Vagina (tissue), 2 donors: ENCODE data around the gene PLAAT3.

Source experiments
- CTCF ChIP-seq, 3 experiments: fragments of 450-650 bp in 2 of 3; fragments of 200-600 bp in 1 of 3; sonication (generic) in 1 of 3; IDR thresholded peaks; one replicate each; pipeline ENCODE4 v1.5.1; 2017 to 2019; ENCODE audit warnings: antibody characterized with exemption in 3 of 3, mild to moderate bottlenecking in 2 of 3, moderate library complexity in 2 of 3
- POLR2A ChIP-seq, 2 donors: fragments of 450-650 bp; IDR thresholded peaks; one replicate each; pipeline ENCODE4 v1.6.1; 2017; ENCODE audit warnings: antibody characterized with exemption in 2 of 2, mild to moderate bottlenecking in 2 of 2, moderate library complexity in 2 of 2

GRCh38 chr11:63592975-63593395 is 21.2 kb downstream of the PLAAT3 start:
- TF ChIP-seq POLR2A (IDR thresholded peaks at IDR 0.05): no peak
- TF ChIP-seq CTCF (IDR thresholded peaks at IDR 0.05): no peak
